ENCODE measurements around the gene GPC2.
"Not testable (repeated sequence)": the region's sequence is repeated elsewhere in the genome, so short reads cannot be mapped to it uniquely, and the experiment has no call there.

Gene GPC2

GRCh38 chr7:100200693-100201092 is 23.5 kb upstream of the GPC2 start:
- DNase-seq (ENCODE audit: low read depth): no peak

- no peak for DNase-seq (ENCODE audit: low read depth)
These were observed 21.1 kb upstream of the GPC2 start for GRCh38 chr7:100198266-100198665.

- DNase-seq (ENCODE audit: low read depth): not testable (repeated sequence)
These were observed 18.7 kb upstream of the GPC2 start for GRCh38 chr7:100195901-100196322.

GRCh38 chr7:100195222-100195621 is 18.0 kb upstream of the GPC2 start:
- DNase-seq (ENCODE audit: low read depth): no peak

- no peak for DNase-seq (ENCODE audit: low read depth)
These were observed 15.8 kb upstream of the GPC2 start for GRCh38 chr7:100192969-100193368.

GRCh38 chr7:100192281-100192862 is 15.2 kb upstream of the GPC2 start:
- not testable (repeated sequence) for DNase-seq (ENCODE audit: low read depth)

- DNase-seq (ENCODE audit: low read depth): no peak
These were observed 14.6 kb upstream of the GPC2 start for GRCh38 chr7:100191775-100192174.

- DNase-seq (ENCODE audit: low read depth): no peak
These were observed 13.0 kb upstream of the GPC2 start for GRCh38 chr7:100190048-100190711.

GRCh38 chr7:100189061-100189460 is 11.9 kb upstream of the GPC2 start:
- DNase-seq (ENCODE audit: low read depth): no peak

- no peak for DNase-seq (ENCODE audit: low read depth)
These were observed 8.5 kb upstream of the GPC2 start for GRCh38 chr7:100185726-100186125.

- not testable (repeated sequence) for DNase-seq (ENCODE audit: low read depth)
These were observed 5.9 kb upstream of the GPC2 start for GRCh38 chr7:100183090-100183489.

- DNase-seq (ENCODE audit: low read depth): not testable (repeated sequence)
These were observed 5.4 kb upstream of the GPC2 start for GRCh38 chr7:100182616-100183015.

GRCh38 chr7:100180084-100180483 is 2.9 kb upstream of the GPC2 start:
- not testable (repeated sequence) for DNase-seq (ENCODE audit: low read depth)

- no peak for DNase-seq (ENCODE audit: low read depth)
These were observed 811 bp downstream of the GPC2 start for GRCh38 chr7:100176096-100177044.

GRCh38 chr7:100175296-100175935 is 1.8 kb downstream of the GPC2 start:
- no peak for DNase-seq (ENCODE audit: low read depth)

- no peak for DNase-seq (ENCODE audit: low read depth)
These were observed 2.6 kb downstream of the GPC2 start for GRCh38 chr7:100174582-100174981.

- no peak for DNase-seq (ENCODE audit: low read depth)
These were observed 3.2 kb downstream of the GPC2 start for GRCh38 chr7:100173806-100174495.

GRCh38 chr7:100171840-100172239 is 5.3 kb downstream of the GPC2 start:
- DNase-seq (ENCODE audit: low read depth): no peak

GRCh38 chr7:100171087-100171681 is 6.0 kb downstream of the GPC2 start:
- DNase-seq (ENCODE audit: low read depth): no peak

GRCh38 chr7:100170101-100170897 is 6.9 kb downstream of the GPC2 start:
- no peak for DNase-seq (ENCODE audit: low read depth)

Data from activated T-cell treated with anti-CD3 and anti-CD28 coated beads for 48 hours (primary cell).